Hematopoietic multipotent progenitor cell treated with erythropoietin and hydrocortisone succinate and interleukin-3 and kit ligand, for 4 days (in vitro differentiated cells): ENCODE results near the gene NFASC.
A peak's percentile ranks its signal among the peaks of the same experiment; 100 is the strongest.

Source experiments
- DNase-seq: peaks from one replicate; pipeline ENCODE4 v3.0.0-alpha.2; 2015

NFASC gene

GRCh38 chr1:204961765-204962419, 91.2 kb downstream of the NFASC start:
- DNase-seq, result no peak

GRCh38 chr1:204962742-204963632, 92.3 kb downstream of the NFASC start:
- no peak for DNase-seq

GRCh38 chr1:204967451-204967850, 96.8 kb downstream of the NFASC start:
- no peak for DNase-seq

- no peak for DNase-seq
These were observed 97.5 kb downstream of the NFASC start for GRCh38 chr1:204968135-204968534.

GRCh38 chr1:204968951-204969350, 98.3 kb downstream of the NFASC start:
- no peak for DNase-seq

GRCh38 chr1:204970937-204971336, 100.3 kb downstream of the NFASC start:
- DNase-seq, result no peak

- DNase-seq, result peak; percentile 85
These were observed 101.1 kb downstream of the NFASC start for GRCh38 chr1:204971517-204972336.

- no peak for DNase-seq
These were observed 101.8 kb downstream of the NFASC start for GRCh38 chr1:204972426-204972825.

- DNase-seq, result no peak
These were observed 102.8 kb downstream of the NFASC start for GRCh38 chr1:204973449-204973848.

- DNase-seq, result no peak
These were observed 103.7 kb downstream of the NFASC start for GRCh38 chr1:204974327-204974726.

GRCh38 chr1:204975021-204975420, 104.4 kb downstream of the NFASC start:
- DNase-seq, result no peak

GRCh38 chr1:204975568-204976235, 105.0 kb downstream of the NFASC start:
- peak; percentile 80 for DNase-seq

- DNase-seq, result no peak
These were observed 106.0 kb downstream of the NFASC start for GRCh38 chr1:204976646-204977045.

GRCh38 chr1:204977318-204977717, 106.7 kb downstream of the NFASC start:
- no peak for DNase-seq

GRCh38 chr1:204978782-204979181, 108.1 kb downstream of the NFASC start:
- DNase-seq, result no peak

GRCh38 chr1:204979306-204979705, 108.6 kb downstream of the NFASC start:
- no peak for DNase-seq

GRCh38 chr1:204979891-204980649, 109.4 kb downstream of the NFASC start:
- no peak for DNase-seq

- DNase-seq, result no peak
These were observed 110.3 kb downstream of the NFASC start for GRCh38 chr1:204980840-204981405.

GRCh38 chr1:204983136-204983535, 112.5 kb downstream of the NFASC start:
- DNase-seq, result peak; percentile 61

GRCh38 chr1:204983881-204984280, 113.2 kb downstream of the NFASC start:
- no peak for DNase-seq

- DNase-seq, result peak; percentile 96
These were observed 113.8 kb downstream of the NFASC start for GRCh38 chr1:204984499-204984898.

- no peak for DNase-seq
These were observed 115.5 kb downstream of the NFASC start for GRCh38 chr1:204986181-204986580.
